Activated T-helper 2 cell treated with anti-CD3 and anti-CD28 coated beads, Interferon-gamma antibody, Interleukin-2, Interleukin-4, amounts not matched to agents 10 μg/mL and 5 μg/mL and 100 μg/mL, durations not matched to agents 14 hours and 24 hours and 36 hours (primary cell): ENCODE data around the gene ZCCHC14. TPM values are rescaled to one million over a fixed set of nuclear protein-coding genes. Genes with fewer than 3 reads are reported as not detected.
A peak's percentile ranks its signal among the peaks of the same experiment; 100 is the strongest.
"Not testable (repeated sequence)": the region's sequence is repeated elsewhere in the genome, so short reads cannot be mapped to it uniquely, and the experiment has no call there.

ENCODE experiments used
- DNase-seq: peaks from one replicate; pipeline ENCODE4 v3.0.0; 2021; ENCODE audit warnings: low spot score
- H3K27ac Mint-ChIP-seq: one replicate; pipeline ENCODE4 v1.8.0; 2021; ENCODE audit warnings: mixed read lengths
- H3K27me3 Mint-ChIP-seq: one replicate; pipeline ENCODE4 v1.8.0; 2021; ENCODE audit warnings: low read depth, mixed read lengths
- H3K36me3 Mint-ChIP-seq: one replicate; pipeline ENCODE4 v1.8.0; 2021; ENCODE audit warnings: low read depth, mixed read lengths
- H3K4me1 Mint-ChIP-seq: one replicate; pipeline ENCODE4 v1.8.0; 2021; ENCODE audit warnings: low read depth, mixed read lengths
- H3K4me3 Mint-ChIP-seq: one replicate; pipeline ENCODE4 v1.8.0; 2021; ENCODE audit warnings: low read depth, mild to moderate bottlenecking, moderate library complexity, mixed read lengths
- H3K9me3 Mint-ChIP-seq: one replicate; pipeline ENCODE4 v1.8.0; 2021; ENCODE audit warnings: mixed read lengths
- intact Hi-C: fragments of 100-400 bp; cut with micrococcal nuclease; formaldehyde crosslinking; loops from one replicate; pipeline ENCODE4 v1.15.1; 2023
- total RNA-seq: library from RNA; stranded (reverse); gene quantifications from 2 replicates; pipeline ENCODE4 v1.2.3, GENCODE V29; 2022

The ZCCHC14 gene
- total RNA-seq, 1 donor from 2014 or later = 8.0 TPM

- intact Hi-C loops = loop anchor here (5.0 to 10.0 kb wide), 3 partner anchors 55 to 175 kb away; partner anchors contain the start of genes C16orf95 and MAP1LC3B
- Mint-ChIP-seq H3K9me3 (no peaks in the 10 kb centered on the region), H3K4me1 (peaks cover 59% of the 10 kb centered on the region), H3K27ac (no peak overlapping the region), H3K27me3 (peaks cover 15% of the 10 kb centered on the region), H3K36me3 (peaks cover 15% of the 10 kb centered on the region), H3K4me3 (peak overlapping the region; percentile 81)
- no peak for DNase-seq
Measured at GRCh38 chr16:87489434-87490045, 3.3 kb downstream of the ZCCHC14 start.

- H3K9me3 Mint-ChIP-seq, DNase-seq, H3K27me3 Mint-ChIP-seq, H3K27ac Mint-ChIP-seq, H3K4me3 Mint-ChIP-seq: not testable (repeated sequence)
- intact Hi-C loops = loop anchor here (10.0 kb wide), 1 partner anchor 54 kb away; no protein-coding TSS in a partner anchor
- Mint-ChIP-seq H3K36me3 (peaks cover 17% of the 10 kb centered on the region), H3K4me1 (peaks cover 62% of the 10 kb centered on the region)
Measured at GRCh38 chr16:87488960-87489359, 3.9 kb downstream of the ZCCHC14 start.

- Mint-ChIP-seq H3K27me3 (peaks cover 5% of the 10 kb centered on the region), H3K27ac (no peak overlapping the region), H3K9me3 (no peaks in the 10 kb centered on the region), H3K36me3 (peaks cover 21% of the 10 kb centered on the region), H3K4me1 (peaks cover 66% of the 10 kb centered on the region), H3K4me3 (no peak overlapping the region)
- no peak for DNase-seq
- intact Hi-C loops = loop anchor here (10.0 kb wide), 1 partner anchor 53 kb away; no protein-coding TSS in a partner anchor
Measured at GRCh38 chr16:87487361-87487924, 5.4 kb downstream of the ZCCHC14 start.

GRCh38 chr16:87486713-87487247 is 6.0 kb downstream of the ZCCHC14 start:
- Mint-ChIP-seq H3K4me1 (peaks cover 71% of the 10 kb centered on the region), H3K36me3 (peaks cover 21% of the 10 kb centered on the region), H3K9me3 (no peaks in the 10 kb centered on the region), H3K27ac (no peak overlapping the region), H3K4me3 (no peak overlapping the region), H3K27me3 (peaks cover 5% of the 10 kb centered on the region)
- no peak for DNase-seq
- intact Hi-C loops = loop anchor here (10.0 kb wide), 1 partner anchor 52 kb away; no protein-coding TSS in a partner anchor

GRCh38 chr16:87486282-87486681 is 6.5 kb downstream of the ZCCHC14 start:
- Mint-ChIP-seq H3K9me3 (no peaks in the 10 kb centered on the region), H3K36me3 (peaks cover 19% of the 10 kb centered on the region), H3K4me1 (peaks cover 71% of the 10 kb centered on the region), H3K4me3 (peak overlapping the region; percentile 26), H3K27ac (peak overlapping the region; percentile 77), H3K27me3 (peaks cover 5% of the 10 kb centered on the region)
- no peak for DNase-seq
- intact Hi-C loops = loop anchor here (10.0 kb wide), 1 partner anchor 51 kb away; no protein-coding TSS in a partner anchor

- H3K36me3 Mint-ChIP-seq = peaks cover 17% of the 10 kb centered on the region
- H3K4me1 Mint-ChIP-seq = peaks cover 69% of the 10 kb centered on the region
- H3K4me3 Mint-ChIP-seq = peak overlapping the region; percentile 26
- H3K27me3 Mint-ChIP-seq, H3K9me3 Mint-ChIP-seq, DNase-seq: not testable (repeated sequence)
- intact Hi-C loops = loop anchor here (2.0 to 10.0 kb wide), 2 partner anchors 21 to 51 kb away; no protein-coding TSS in a partner anchor
- H3K27ac Mint-ChIP-seq = peak overlapping the region; percentile 77
Measured at GRCh38 chr16:87485792-87486191, 7.0 kb downstream of the ZCCHC14 start.

GRCh38 chr16:87484487-87485331 is 8.1 kb downstream of the ZCCHC14 start:
- intact Hi-C loops = loop anchor here (2.0 to 10.0 kb wide), 2 partner anchors 20 to 50 kb away; no protein-coding TSS in a partner anchor
- H3K4me1 Mint-ChIP-seq = peaks cover 58% of the 10 kb centered on the region
- no peaks in the 10 kb centered on the region for H3K9me3 Mint-ChIP-seq
- H3K27ac Mint-ChIP-seq = no peak overlapping the region
- DNase-seq = no peak
- H3K36me3 Mint-ChIP-seq = peaks cover 17% of the 10 kb centered on the region
- peaks cover 5% of the 10 kb centered on the region for H3K27me3 Mint-ChIP-seq
- H3K4me3 Mint-ChIP-seq = no peak overlapping the region

- intact Hi-C loops = loop anchor here (10.0 kb wide), 1 partner anchor 49 kb away; no protein-coding TSS in a partner anchor
- peaks cover 17% of the 10 kb centered on the region for H3K36me3 Mint-ChIP-seq
- H3K4me3 Mint-ChIP-seq = no peak overlapping the region
- no peak overlapping the region for H3K27ac Mint-ChIP-seq
- no peaks in the 10 kb centered on the region for H3K9me3 Mint-ChIP-seq
- DNase-seq = no peak
- H3K27me3 Mint-ChIP-seq = peaks cover 3% of the 10 kb centered on the region
- H3K4me1 Mint-ChIP-seq = peaks cover 50% of the 10 kb centered on the region
Measured at GRCh38 chr16:87483481-87483880, 9.3 kb downstream of the ZCCHC14 start.

- not testable (repeated sequence) for DNase-seq, H3K27me3 Mint-ChIP-seq, H3K27ac Mint-ChIP-seq, H3K4me3 Mint-ChIP-seq, H3K9me3 Mint-ChIP-seq
- peaks cover 50% of the 10 kb centered on the region for H3K4me1 Mint-ChIP-seq
- intact Hi-C loops = loop anchor here (10.0 kb wide), 1 partner anchor 48 kb away; no protein-coding TSS in a partner anchor
- peaks cover 16% of the 10 kb centered on the region for H3K36me3 Mint-ChIP-seq
Measured at GRCh38 chr16:87482670-87483069, 10.2 kb downstream of the ZCCHC14 start.

- H3K27ac Mint-ChIP-seq = no peak overlapping the region
- intact Hi-C loops = loop anchor here (10.0 kb wide), 1 partner anchor 47 kb away; no protein-coding TSS in a partner anchor
- H3K4me3 Mint-ChIP-seq = no peak overlapping the region
- no peaks in the 10 kb centered on the region for H3K9me3 Mint-ChIP-seq
- peaks cover 13% of the 10 kb centered on the region for H3K36me3 Mint-ChIP-seq
- H3K4me1 Mint-ChIP-seq = peaks cover 46% of the 10 kb centered on the region
- DNase-seq = no peak
- no peaks in the 10 kb centered on the region for H3K27me3 Mint-ChIP-seq
Measured at GRCh38 chr16:87482266-87482665, 10.6 kb downstream of the ZCCHC14 start.

GRCh38 chr16:87481711-87482110 is 11.1 kb downstream of the ZCCHC14 start:
- H3K9me3 Mint-ChIP-seq, DNase-seq, H3K4me3 Mint-ChIP-seq, H3K27me3 Mint-ChIP-seq, H3K27ac Mint-ChIP-seq: not testable (repeated sequence)
- intact Hi-C loops = loop anchor here (10.0 kb wide), 1 partner anchor 47 kb away; no protein-coding TSS in a partner anchor
- H3K36me3 Mint-ChIP-seq = peaks cover 13% of the 10 kb centered on the region
- H3K4me1 Mint-ChIP-seq = peaks cover 41% of the 10 kb centered on the region

- H3K4me1 Mint-ChIP-seq, DNase-seq, intact Hi-C loops, H3K27ac Mint-ChIP-seq, H3K27me3 Mint-ChIP-seq, H3K36me3 Mint-ChIP-seq, H3K9me3 Mint-ChIP-seq, H3K4me3 Mint-ChIP-seq: not testable (repeated sequence)
Measured at GRCh38 chr16:87477209-87477981, 15.4 kb downstream of the ZCCHC14 start.
